Type B pancreatic cell (in vitro differentiated cells): ENCODE measurements around the gene DUSP12. TPM values are rescaled to one million over a fixed set of nuclear protein-coding genes. Genes with fewer than 3 reads are reported as not detected.

ENCODE experiments used
- DNase-seq: peaks from one replicate; pipeline ENCODE4 v3.0.0; 2021; ENCODE audit warnings: mixed read lengths; ENCODE audit not compliant: unreplicated experiment; ENCODE audit errors: extremely low spot score
- H3K27ac Mint-ChIP-seq: 2 replicates; pipeline ENCODE4 v1.8.0; 2021; ENCODE audit warnings: mild to moderate bottlenecking, mixed read lengths
- H3K27me3 Mint-ChIP-seq: 2 replicates; pipeline ENCODE4 v1.8.0; 2021; ENCODE audit warnings: mixed read lengths
- H3K36me3 Mint-ChIP-seq: 2 replicates; pipeline ENCODE4 v1.8.0; 2021; ENCODE audit warnings: mixed read lengths
- H3K4me1 Mint-ChIP-seq: one replicate; pipeline ENCODE4 v1.8.0; 2021; ENCODE audit warnings: mixed read lengths; ENCODE audit not compliant: unreplicated experiment
- H3K4me3 Mint-ChIP-seq: 2 replicates; pipeline ENCODE4 v1.8.0; 2021; ENCODE audit warnings: mild to moderate bottlenecking, mixed read lengths
- H3K9me3 Mint-ChIP-seq: 2 replicates; pipeline ENCODE4 v1.8.0; 2021; ENCODE audit warnings: mixed read lengths
- total RNA-seq: library from RNA; stranded (reverse); gene quantifications from 2 replicates; pipeline ENCODE4 v1.2.1, GENCODE V29; 2021; ENCODE audit warnings: low replicate concordance
- TF ChIP-seq, protein P1 (sequence below): fragments of 200-600 bp; sonication (generic); conservative IDR thresholded peaks from 2 replicates; pipeline ENCODE4 v1.5.0; 2021; ENCODE audit warnings: antibody characterized with exemption, mild to moderate bottlenecking

DUSP12 gene
- total RNA-seq, 1 donor from 2014 or later, result 34.0 TPM

DNA sequence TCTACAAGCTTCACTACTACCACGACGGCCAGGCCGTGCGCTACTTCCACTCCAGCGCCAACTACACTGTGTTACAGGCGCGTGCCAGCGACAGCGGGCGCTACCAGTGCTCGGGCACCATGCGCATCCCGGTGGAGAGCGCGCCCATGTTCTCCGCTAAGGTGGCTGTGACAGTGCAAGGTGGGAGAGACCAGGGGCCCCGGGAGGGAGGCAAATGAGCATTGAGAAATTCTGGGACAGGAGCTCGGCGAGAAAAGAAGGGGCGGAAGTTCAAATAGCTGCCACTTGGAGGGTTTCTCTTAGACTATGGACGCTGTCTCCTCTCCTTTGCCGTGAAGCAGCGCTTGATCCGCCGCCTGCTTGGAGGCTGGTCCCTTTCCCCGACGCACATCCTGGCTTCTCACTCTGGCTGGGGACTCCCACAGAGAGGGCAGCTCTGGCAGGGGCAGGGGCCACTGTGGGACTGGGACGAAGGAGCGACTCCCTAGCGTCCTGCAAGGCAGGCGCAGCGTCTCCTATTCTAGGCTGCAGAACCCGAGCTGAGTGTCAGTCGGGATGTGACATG, 23.6 kb upstream of the DUSP12 start:
- TF ChIP-seq, protein P1, sequence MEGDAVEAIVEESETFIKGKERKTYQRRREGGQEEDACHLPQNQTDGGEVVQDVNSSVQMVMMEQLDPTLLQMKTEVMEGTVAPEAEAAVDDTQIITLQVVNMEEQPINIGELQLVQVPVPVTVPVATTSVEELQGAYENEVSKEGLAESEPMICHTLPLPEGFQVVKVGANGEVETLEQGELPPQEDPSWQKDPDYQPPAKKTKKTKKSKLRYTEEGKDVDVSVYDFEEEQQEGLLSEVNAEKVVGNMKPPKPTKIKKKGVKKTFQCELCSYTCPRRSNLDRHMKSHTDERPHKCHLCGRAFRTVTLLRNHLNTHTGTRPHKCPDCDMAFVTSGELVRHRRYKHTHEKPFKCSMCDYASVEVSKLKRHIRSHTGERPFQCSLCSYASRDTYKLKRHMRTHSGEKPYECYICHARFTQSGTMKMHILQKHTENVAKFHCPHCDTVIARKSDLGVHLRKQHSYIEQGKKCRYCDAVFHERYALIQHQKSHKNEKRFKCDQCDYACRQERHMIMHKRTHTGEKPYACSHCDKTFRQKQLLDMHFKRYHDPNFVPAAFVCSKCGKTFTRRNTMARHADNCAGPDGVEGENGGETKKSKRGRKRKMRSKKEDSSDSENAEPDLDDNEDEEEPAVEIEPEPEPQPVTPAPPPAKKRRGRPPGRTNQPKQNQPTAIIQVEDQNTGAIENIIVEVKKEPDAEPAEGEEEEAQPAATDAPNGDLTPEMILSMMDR, result peak; percentile 73
- H3K36me3 Mint-ChIP-seq, result no peaks in the 10 kb centered on the region
- H3K27me3 Mint-ChIP-seq, result peaks cover 59% of the 10 kb centered on the region
- H3K4me3 Mint-ChIP-seq, result peak overlapping the region; percentile 97
- no peak for DNase-seq
- H3K27ac Mint-ChIP-seq, result peak overlapping the region; percentile 85
- H3K9me3 Mint-ChIP-seq, result peaks cover 4% of the 10 kb centered on the region
- H3K4me1 Mint-ChIP-seq, result peaks cover 13% of the 10 kb centered on the region

DNA sequence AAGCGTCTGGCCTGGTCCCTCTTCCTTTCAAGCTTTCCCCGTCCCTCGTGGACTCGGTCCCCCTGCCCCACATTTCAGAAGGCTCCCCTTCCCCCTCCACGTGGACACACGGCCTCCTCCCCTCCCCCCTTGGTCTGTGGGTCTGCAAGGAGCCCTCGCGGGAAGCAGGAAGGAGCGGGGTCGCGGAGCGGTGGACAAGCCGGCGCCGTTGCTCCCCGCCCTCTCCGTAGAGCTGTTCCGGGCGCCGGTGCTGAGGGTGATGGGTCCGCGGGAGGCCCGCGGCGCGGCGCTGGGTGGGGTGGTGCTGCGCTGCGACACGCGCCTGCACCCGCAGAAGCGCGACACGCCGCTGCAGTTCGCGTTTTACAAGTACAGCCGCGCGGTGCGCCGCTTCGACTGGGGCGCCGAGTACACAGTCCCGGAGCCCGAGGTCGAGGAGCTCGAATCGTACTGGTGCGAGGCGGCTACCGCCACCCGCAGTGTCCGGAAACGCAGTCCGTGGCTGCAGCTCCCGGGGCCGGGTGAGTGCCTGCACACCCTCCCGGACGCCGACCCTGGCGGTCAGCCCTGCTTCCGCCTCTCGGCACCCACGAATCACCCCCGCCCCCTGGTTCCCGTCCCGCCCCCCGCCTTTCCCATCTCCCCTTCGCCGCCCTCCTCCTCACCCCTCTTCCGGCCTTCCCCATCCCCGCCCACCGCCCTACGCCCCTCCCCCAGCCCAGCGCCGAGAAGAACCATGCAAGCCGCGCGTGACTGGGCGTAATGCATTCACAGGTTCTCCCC, 22.9 kb upstream of the DUSP12 start:
- Mint-ChIP-seq H3K9me3 (peaks cover 4% of the 10 kb centered on the region), H3K27me3 (peaks cover 59% of the 10 kb centered on the region), H3K36me3 (no peaks in the 10 kb centered on the region), H3K4me1 (peaks cover 13% of the 10 kb centered on the region), H3K4me3 (peak overlapping the region; percentile 97), H3K27ac (peak overlapping the region; percentile 85)
- TF ChIP-seq, protein P1, result peak; percentile 41
- DNase-seq, result peak; percentile 87

GRCh38 chr1:161727256-161727924, 22.2 kb upstream of the DUSP12 start:
- H3K27me3 Mint-ChIP-seq, result peaks cover 55% of the 10 kb centered on the region
- peaks cover 4% of the 10 kb centered on the region for H3K9me3 Mint-ChIP-seq
- peak overlapping the region; percentile 76 for H3K27ac Mint-ChIP-seq
- no peaks in the 10 kb centered on the region for H3K36me3 Mint-ChIP-seq
- no peak for DNase-seq
- peaks cover 13% of the 10 kb centered on the region for H3K4me1 Mint-ChIP-seq
- TF ChIP-seq, protein P1, result no peak
- peak overlapping the region; percentile 97 for H3K4me3 Mint-ChIP-seq

DNA sequence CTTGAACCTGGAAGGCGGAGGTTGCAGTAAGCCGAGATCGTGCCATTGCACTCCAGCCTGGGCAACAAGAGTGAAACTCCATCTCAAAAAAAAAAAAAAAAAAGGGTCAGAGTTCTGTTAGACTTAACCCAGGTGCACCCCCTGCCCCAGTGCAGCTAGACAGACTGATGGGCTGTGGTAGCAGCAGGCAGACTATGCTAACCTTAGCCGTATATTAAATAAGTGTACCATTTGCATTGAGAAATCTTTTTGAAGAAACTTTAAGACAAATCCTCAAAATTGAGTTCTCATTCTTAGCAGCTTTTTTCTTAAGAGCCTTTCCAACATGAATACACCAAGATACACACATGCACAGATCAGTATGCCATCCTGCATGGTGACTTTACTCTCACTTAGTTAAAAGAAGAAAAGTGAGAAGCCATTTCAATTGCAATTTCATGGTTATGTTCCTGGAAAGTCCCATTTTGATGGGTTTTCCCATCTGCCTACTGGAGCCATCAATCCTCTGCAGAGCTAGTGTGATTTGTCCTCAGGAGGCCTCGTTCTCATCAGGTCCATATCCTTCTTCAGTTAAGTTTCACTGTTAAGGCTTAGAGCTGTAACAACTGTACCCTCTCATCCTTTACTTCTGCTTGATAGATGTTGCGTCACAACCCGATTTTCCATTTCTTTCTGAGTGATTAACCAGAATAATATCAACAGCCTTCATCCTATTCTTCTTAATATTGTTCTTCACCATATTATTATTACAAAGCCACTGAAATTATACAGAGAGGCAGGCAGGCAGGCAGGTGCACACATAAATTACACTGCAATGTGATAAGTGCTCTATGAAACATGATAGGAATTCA, 21.0 kb upstream of the DUSP12 start:
- Mint-ChIP-seq H3K9me3 (peaks cover 4% of the 10 kb centered on the region), H3K4me1 (peaks cover 13% of the 10 kb centered on the region), H3K4me3 (peak overlapping the region; percentile 97), H3K27ac (peak overlapping the region; percentile 33), H3K36me3 (no peaks in the 10 kb centered on the region), H3K27me3 (peaks cover 52% of the 10 kb centered on the region)
- TF ChIP-seq, protein P1, result no peak
- no peak for DNase-seq

- peak overlapping the region; percentile 33 for H3K27ac Mint-ChIP-seq
- TF ChIP-seq, protein P1, result no peak
- DNase-seq, result no peak
These were observed 19.5 kb upstream of the DUSP12 start for GRCh38 chr1:161730050-161730564.

More at GRCh38 chr1:161730050-161730564, 19.5 kb upstream of the DUSP12 start:
- Mint-ChIP-seq H3K4me3 (no peak overlapping the region), H3K27me3 (peaks cover 44% of the 10 kb centered on the region), H3K36me3 (no peaks in the 10 kb centered on the region), H3K9me3 (peaks cover 4% of the 10 kb centered on the region), H3K4me1 (peaks cover 13% of the 10 kb centered on the region)
